Psoas muscle (tissue), 8 donors: ENCODE measurements around the gene FAM120AOS. TPM values are rescaled to one million over a fixed set of nuclear protein-coding genes. Genes with fewer than 3 reads are reported as not detected.

Source experiments
- ATAC-seq, 4 donors: fragments of 200-7000 bp; cut with Tn5 transposase; one replicate each; pipeline ENCODE4 v1.9.1; 2020; ENCODE audit warnings: moderate library complexity in 3 of 4, mild to moderate bottlenecking in 2 of 4
- DNase-seq, 2 donors: peaks; one replicate each; pipeline ENCODE4 v3.0.0-alpha.2; 2020
- H3K27ac ChIP-seq: fragments of 200-600 bp; one replicate; pipeline ENCODE4 v1.8.0; 2022
- H3K27me3 ChIP-seq, 3 donors: fragments of 200-600 bp in 1 of 3; one replicate each; pipeline versions ENCODE4 v1.6.1 to v1.8.0; 2013 to 2022; ENCODE audit warnings: low read length in 2 of 3, mild to moderate bottlenecking in 2 of 3, moderate library complexity in 1 of 3; ENCODE audit not compliant: insufficient read depth in 3 of 3
- H3K36me3 ChIP-seq, 2 donors: fragments of 200-600 bp in 1 of 2; one replicate each; pipeline versions ENCODE4 v1.6.1 to v1.8.0; 2013 to 2022; ENCODE audit warnings: low read depth in 1 of 2, mild to moderate bottlenecking in 1 of 2, moderate library complexity in 1 of 2; ENCODE audit not compliant: insufficient read depth in 1 of 2
- H3K4me1 ChIP-seq: fragments of 200-600 bp; one replicate; pipeline ENCODE4 v1.8.0; 2022
- H3K4me3 ChIP-seq: fragments of 200-600 bp; one replicate; pipeline ENCODE4 v1.8.0; 2022; ENCODE audit warnings: mild to moderate bottlenecking
- H3K9me3 ChIP-seq: fragments of 200-600 bp; one replicate; pipeline ENCODE4 v1.8.0; 2022
- CTCF ChIP-seq: fragments of 200-600 bp; IDR thresholded peaks from one replicate; pipeline ENCODE4 v1.8.0; 2022; ENCODE audit warnings: antibody characterized with exemption
- WGBS, 3 donors: extraction: QIAGEN DNeasy Blood & Tissue Kit; methylation state at CpG; one replicate each; pipeline versions ENCODE4 v1.1.6 to v1.1.7; 2013; 5-methylcytosine and 5-hydroxymethylcytosine counted together
- intact Hi-C, 2 donors: fragments of 100-400 bp; cut with DNase I; formaldehyde crosslinking; loops; one replicate each; pipeline versions ENCODE4 v1.11.0 to v1.14.2; 2022
- polyA plus RNA-seq, 3 donors: library from polyadenylated mRNA; stranded (reverse); fragments of 200-250 nt; gene quantifications; one replicate each; pipeline ENCODE4 v1.2.3, GENCODE V29; 2013
- total RNA-seq, 4 donors: library from RNA; stranded (reverse); fragmentation: NEBNext Ultra II Directional in 2 of 4; extraction: Animal tissue kit (Norgen Biotek cat#: 25700) in 2 of 4; gene quantifications; one replicate each; pipeline versions ENCODE4 v1.2.1 to v1.2.4, GENCODE V29; 2021 to 2023
- donor health status: healthy with polysubstance abuse.
- donor health status: DM: no; HTN: no; CAD: no; lungs with moderate emphysema.
- donor health status: Bipolar disorder and iron deficiency.
- donor health status: healthy.
- donor health status: DM: yes; HTN: yes; CAD: no.
- donor health status: DM: no; HTN: no; CAD: no.
- donor health status: DM: no; HTN: no; CAD: no.
- donor health status: DM: yes; HTN: yes; CAD: no.

The FAM120AOS gene
- total and polyA plus RNA-seq, 7 donors: 21.4 to 39.4 (median 29.0) TPM

- no peak for TF ChIP-seq CTCF
- peaks cover 0 to 25% of the 10 kb centered on the region in 2 donors for H3K36me3 ChIP-seq
- no peak for DNase-seq
- H3K4me1 ChIP-seq: peaks cover 44% of the 10 kb centered on the region
- H3K4me3 ChIP-seq: peak overlapping the region; percentile 80
- intact Hi-C loops: loop anchor here (5.0 to 10.0 kb wide), 4 partner anchors 80 to 1862 kb away; partner anchors contain the start of genes CARD19 (in 1 of the 2) and FANCC (in 1 of the 2)
- peak; percentile 20 to 51 (median 26) for ATAC-seq
- H3K9me3 ChIP-seq: no peaks in the 10 kb centered on the region
- no peaks in the 10 kb centered on the region for H3K27me3 ChIP-seq
- WGBS, 3 donors: 0 to 1% (median 0%) methylated on average over 10 of the region's 10 CpGs
- peak overlapping the region; percentile 98 for H3K27ac ChIP-seq
These were observed 703 bp downstream of the FAM120AOS start for GRCh38 chr9:93452710-93453046.

GRCh38 chr9:93451849-93452709 lies 1.3 kb downstream of the FAM120AOS start:
- peak; percentile 57 to 64 (median 59) for ATAC-seq
- no peaks in the 10 kb centered on the region for H3K9me3 ChIP-seq
- peaks cover 4 to 31% of the 10 kb centered on the region in 2 donors for H3K36me3 ChIP-seq
- peak; percentile 34 for TF ChIP-seq CTCF
- intact Hi-C loops: loop anchor here (5.0 to 10.0 kb wide), 4 partner anchors 80 to 1863 kb away; partner anchors contain the start of genes CARD19 (in 1 of the 2) and FANCC (in 1 of the 2)
- H3K27me3 ChIP-seq: no peaks in the 10 kb centered on the region
- peaks cover 39% of the 10 kb centered on the region for H3K4me1 ChIP-seq
- 0 to 1% (median 1%) methylated on average over 56 to 89 of the region's 92 CpGs for whole genome bisulfite sequencing, 3 donors
- peak overlapping the region; percentile 98 for H3K27ac ChIP-seq
- peak overlapping the region; percentile 80 for H3K4me3 ChIP-seq
- peak; percentile 64 to 84 for DNase-seq

GRCh38 chr9:93450945-93451815 lies 2.2 kb downstream of the FAM120AOS start, which contains the start of gene FAM120A:
Gene FAM120A, plus strand, starts transcription at chr9:93451685. Its CDS starts 231 bp downstream, at chr9:93451916.
- Histone ChIP-seq H3K4me1 (peaks cover 33% of the 10 kb centered on the region), H3K27ac (peak within 1 kb of the TSS; percentile 98), H3K36me3 (peaks cover 8 to 40% of the 10 kb centered on the region in 2 donors), H3K9me3 (no peaks in the 10 kb centered on the region), H3K4me3 (peak within 1 kb of the TSS; percentile 93), H3K27me3 (no peaks in the 10 kb centered on the region)
- DNase-seq (peak; percentile 80 to 88), ATAC-seq (peak; percentile 67 to 80 (median 76))
- intact Hi-C loops: loop anchor here (1.0 to 10.0 kb wide), 5 partner anchors 81 to 1864 kb away; partner anchors contain the start of genes CARD19 (in 1 of the 2) and FANCC (in 1 of the 2)
- TF ChIP-seq CTCF: no peak
- WGBS, 3 donors: 0 to 1% (median 0%) methylated on average over 37 to 100 of the region's 100 CpGs

- intact Hi-C loops: no loop called here
- Histone ChIP-seq H3K27me3 (no peaks in the 10 kb centered on the region), H3K4me1 (peaks cover 8% of the 10 kb centered on the region), H3K27ac (no peak overlapping the region), H3K4me3 (no peak overlapping the region), H3K9me3 (no peaks in the 10 kb centered on the region), H3K36me3 (peaks cover 12 to 48% of the 10 kb centered on the region in 2 donors)
- 83 to 94% (median 93%) methylated on average over 4 of the region's 4 CpGs for WGBS, 3 donors
- ATAC-seq (no peak), DNase-seq (no peak)
- TF ChIP-seq CTCF: no peak
These were observed 5.7 kb downstream of the FAM120AOS start for GRCh38 chr9:93447655-93448054.
